ENCODE measurements around the gene CEP152.
"Not testable (repeated sequence)": the region's sequence is repeated elsewhere in the genome, so short reads cannot be mapped to it uniquely, and the experiment has no call there.

The CEP152 gene

DNA sequence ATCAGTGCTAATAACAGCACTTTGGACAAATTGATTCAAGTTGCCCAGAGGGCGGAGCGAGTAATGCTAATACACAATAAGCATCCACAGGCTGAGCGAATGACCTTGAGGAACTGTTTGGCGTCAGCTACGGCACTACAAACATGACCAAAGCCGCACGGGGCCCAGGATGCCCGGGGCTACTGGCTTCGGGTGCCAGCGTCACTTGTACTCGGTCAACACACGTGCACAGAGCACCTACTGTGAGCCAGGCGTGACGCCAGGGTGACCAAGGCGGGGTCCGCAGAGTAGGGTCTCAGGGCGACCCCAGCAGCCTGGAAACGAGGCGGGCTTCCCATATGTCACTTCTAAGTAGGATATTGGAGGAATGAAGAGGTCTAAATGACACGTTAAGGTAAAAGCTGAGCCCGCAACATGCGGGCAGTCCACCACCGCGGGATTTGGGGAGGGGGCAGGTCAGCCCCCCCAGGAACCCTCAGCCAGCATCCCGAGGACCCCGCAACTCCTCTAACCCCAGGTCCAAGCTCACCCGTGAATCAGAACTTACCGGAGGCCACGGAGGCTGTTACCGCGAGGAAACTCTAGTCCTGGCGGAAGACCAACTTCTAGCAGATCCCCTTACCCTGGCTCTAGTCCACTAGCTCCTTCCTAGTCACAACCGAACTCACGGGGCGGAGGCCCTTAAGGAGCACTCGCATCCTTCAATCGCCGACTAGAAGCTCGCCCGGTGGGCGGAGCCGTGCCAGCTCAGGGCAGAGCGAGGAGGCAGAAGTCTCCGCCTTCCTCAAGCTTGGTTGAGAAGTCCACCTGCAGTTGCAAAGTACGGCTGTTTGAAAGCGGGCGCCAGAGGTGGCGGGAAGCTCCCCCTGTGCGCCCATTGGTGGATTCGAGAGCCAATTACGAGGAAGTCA, at the start of gene CEP152:
TSS of gene CEP152 (minus strand) at position 656 of the 911 bp plus-strand sequence. CDS start 5,420 bp downstream, outside the sequence.
- peak; percentile 92 to 96 for DNase-seq

GRCh38 chr15:48859426-48859825, 48.6 kb upstream of the CEP152 start:
- no peak for DNase-seq

DNA sequence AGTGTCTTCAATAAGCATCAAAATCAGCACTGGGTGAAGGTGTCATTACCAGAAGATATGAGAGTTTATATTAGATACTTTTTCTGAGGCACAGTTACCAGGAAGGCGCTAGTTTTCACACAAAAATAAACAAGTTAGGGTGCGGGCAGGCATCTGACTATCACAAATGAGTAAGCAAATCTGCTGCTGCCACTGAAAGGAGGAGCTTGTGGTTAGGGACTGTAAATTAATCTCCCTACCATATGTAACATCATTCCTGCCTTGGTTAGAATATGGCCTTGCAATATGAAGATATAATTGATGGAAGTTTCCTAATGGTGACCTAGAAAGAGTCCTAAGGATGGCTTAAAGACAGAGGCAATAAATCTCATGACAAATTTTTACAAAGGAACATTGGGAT, 47.5 kb upstream of the CEP152 start:
- no peak for DNase-seq

DNA sequence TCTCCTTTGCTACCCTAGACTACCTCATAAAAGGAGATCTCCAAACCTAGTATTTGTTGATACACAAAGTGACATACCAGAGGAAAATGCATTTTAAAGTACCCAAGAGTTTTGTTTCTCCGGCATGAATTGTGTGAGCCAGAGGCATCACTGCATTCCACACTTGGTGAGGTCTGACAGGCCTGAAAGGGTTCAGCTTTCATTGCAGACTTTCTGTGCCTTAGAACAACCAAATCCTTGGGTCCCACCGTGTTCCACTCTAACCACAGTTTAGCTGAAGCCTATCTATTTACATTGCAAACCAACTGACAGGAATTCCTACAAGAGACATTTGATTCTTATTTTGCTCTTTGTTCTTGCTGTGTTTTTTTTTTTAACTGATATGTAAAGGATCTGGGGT, 46.1 kb upstream of the CEP152 start:
- DNase-seq, result no peak

- peak in 1 of 2 experiments; percentile 30 for DNase-seq
Measured at GRCh38 chr15:48855501-48856440, 44.9 kb upstream of the CEP152 start.

DNA sequence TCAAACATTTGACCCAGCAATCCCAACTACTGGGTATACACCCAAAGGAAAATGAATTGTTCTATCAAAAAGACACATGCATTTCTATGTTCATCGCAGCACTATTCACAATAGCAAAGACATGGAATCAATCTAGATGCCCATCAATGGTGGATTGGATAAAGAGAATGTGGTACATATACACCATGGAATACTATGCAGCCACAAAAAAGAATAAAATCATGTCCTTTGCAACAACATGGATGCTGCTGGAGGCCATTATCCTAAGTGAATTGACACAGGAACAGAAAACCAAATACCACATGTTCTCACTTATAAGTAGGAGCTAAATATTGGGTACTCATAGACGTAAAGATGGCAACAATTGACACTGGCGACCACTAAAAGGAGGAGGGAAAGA, 43.6 kb upstream of the CEP152 start:
- DNase-seq, result not testable (repeated sequence)

DNA sequence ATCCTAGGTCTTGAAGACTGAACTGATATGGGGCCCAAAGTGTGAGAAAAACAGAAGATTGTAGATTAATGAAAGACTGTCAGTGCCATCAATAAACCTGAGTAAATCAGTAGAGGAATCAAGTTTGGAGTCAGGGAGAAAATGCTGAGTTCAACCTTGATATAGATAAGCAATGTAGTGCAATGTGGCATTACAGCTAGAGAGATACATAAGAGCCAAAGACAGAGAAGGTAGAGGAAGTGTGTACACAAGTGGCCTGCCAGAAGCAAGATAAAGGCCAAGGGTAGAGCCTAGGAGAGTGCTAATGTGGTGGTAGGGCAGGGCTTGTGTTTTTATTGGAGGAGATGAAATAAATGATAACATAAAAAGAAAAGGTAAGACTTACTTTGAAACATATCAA, 41.1 kb upstream of the CEP152 start:
- no peak for DNase-seq

DNA sequence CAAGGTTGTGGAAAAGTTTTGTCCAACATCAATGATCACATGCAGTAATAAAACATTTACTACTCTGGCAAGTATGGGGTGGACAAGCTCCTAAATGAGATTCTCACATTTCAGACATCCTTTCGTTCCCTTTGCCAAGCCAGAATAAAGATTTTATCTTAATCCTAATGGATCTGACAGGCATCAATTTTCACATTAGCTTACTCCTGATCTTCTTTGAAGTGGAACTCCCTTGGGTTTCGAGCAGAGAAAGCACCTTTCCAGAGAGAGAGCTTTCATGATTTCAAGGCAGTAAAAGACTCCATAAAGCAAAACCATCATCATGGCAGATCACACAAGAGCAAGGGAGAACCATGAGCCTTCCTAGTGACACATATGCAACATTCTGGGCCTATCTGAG, 39.8 kb upstream of the CEP152 start:
- no peak for DNase-seq

DNA sequence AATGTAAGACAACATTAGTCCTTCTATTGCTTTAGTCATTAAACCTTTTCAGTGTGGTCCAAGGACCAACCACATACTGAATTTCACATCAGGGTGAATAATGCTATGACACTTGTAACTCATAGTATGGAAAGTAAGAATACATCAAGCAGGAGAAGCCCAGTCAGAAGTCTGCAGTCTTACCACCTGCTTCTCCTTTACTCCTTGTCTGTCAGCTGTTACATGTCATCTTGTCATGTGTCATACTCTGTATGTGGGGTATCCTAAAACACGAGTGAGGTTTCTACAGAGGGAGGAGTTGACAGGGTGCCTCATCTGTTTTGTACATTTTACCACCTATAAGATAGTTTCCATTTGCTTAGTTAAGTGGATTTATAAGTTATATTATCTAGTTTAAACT, 34.3 kb upstream of the CEP152 start:
- no peak for DNase-seq

DNA sequence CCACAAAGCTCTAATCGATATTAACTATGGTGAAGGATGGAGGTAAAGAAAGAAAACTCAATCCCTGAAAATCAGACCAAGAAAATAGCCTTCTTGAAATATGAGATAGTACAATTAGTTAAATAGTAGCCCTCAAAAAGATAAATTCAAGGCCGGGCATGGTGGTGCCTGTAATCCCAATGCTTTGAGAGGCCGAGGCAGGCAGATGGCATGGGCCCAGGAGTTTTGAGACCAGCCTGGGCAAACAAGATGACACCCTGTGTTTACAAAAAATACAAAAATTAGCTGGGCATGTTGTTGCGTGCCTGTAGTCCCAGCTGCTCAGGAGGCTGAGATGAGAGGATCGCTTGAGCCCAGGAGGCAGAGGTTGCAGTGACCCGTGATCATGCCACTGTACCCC, 31.6 kb upstream of the CEP152 start:
- DNase-seq, result no peak

- no peak for DNase-seq
Measured at GRCh38 chr15:48834756-48835155, 23.9 kb upstream of the CEP152 start.

GRCh38 chr15:48833526-48834239, 22.8 kb upstream of the CEP152 start:
- DNase-seq, result no peak

DNA sequence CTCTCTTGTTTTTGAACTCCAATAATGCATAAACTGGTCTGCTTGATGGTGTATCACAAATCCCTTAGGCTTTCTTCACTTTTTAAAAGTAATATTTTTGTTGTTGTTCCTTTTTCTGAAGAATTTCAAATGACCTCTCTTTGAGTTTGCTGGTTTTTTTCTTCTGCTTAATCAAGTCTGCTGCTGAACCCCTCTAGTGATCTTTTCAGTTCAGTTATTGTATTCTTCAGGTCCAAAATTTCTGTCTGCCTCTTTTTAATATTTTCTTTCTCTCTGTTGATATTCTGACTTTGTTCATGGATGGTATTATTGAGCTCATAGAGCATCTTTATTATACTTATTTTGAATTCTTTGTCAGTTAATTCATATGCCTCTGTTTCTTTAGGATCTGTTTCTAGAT, 21.8 kb upstream of the CEP152 start:
- DNase-seq, result no peak

GRCh38 chr15:48828906-48829305, 18.0 kb upstream of the CEP152 start:
- no peak for DNase-seq

DNA sequence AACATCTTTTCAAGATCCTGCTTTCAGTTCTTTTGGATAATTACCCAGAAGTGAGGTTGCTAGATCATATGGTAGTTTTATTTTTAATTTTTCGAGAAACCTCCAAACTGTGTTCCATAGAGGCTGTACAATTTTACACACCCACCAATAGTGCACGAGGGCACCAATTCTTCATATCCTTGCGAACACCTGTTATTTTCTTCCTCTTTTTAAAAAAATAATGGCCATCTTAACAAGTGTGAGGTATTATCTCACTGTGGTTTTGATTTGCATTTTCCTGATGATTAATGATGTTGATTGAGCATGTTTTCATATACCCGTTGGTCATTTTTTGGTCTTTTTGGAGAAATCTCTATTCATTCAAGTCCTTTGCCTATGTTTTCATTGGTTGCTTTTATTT, 17.6 kb upstream of the CEP152 start:
- DNase-seq, result no peak

- no peak for DNase-seq
Measured at GRCh38 chr15:48825075-48825474, 14.2 kb upstream of the CEP152 start.

GRCh38 chr15:48823706-48824105, 12.8 kb upstream of the CEP152 start:
- no peak for DNase-seq

DNA sequence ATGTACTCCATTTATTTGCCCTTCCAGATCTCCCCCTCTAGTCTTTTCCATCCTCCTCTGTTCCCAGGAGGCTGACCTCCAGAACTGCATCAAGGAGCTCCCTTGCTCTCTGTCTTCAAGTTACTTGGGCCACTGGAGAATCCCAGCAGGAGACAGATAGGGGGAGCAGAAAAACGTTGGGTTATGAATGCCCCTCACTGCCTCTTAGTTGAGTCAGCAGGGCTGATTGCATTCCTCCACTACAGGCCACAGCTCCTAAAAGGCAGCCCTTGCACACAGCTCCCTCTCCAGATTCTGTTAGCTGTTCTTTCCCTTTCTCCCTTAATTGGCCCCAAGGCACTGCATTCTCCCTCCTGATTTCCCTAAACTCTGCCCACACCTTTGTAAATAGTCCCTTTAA, 12.4 kb upstream of the CEP152 start:
- no peak for DNase-seq

- DNase-seq, result no peak
Measured at GRCh38 chr15:48814286-48814685, 3.4 kb upstream of the CEP152 start.

DNA sequence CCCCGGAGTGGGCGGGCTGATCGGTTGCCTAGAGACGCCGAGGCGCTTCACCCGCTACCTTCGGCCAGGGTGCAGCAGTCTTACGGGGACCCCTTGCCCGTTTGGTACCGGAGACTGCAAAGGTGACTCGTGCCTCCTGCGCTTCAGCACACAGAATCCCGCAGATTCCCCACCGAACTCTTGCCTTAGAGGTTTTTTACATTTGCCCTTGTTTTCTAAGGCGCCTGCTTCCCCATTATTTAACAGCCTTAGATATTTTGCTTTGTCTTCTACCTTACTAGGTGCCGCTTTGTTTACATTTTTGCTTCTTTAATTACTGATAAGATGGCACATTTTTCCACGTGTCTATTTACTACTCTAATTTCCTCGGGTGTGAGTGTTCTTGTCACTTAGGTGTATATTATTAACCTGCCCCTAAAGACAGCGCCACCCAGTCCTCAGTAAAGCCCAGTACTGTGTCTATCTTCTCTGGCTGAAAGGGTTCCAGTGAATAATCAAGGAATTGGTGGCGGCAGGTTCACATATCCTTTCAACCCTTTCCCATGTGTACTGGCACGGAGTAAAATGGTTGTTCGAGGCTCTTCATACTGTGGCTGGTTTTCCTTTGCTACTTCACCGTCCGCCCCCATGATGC, 573 bp upstream of the CEP152 start:
- no peak for DNase-seq

GRCh38 chr15:48806151-48806550, 4.7 kb downstream of the CEP152 start:
- no peak for DNase-seq

- no peak for DNase-seq
Measured at GRCh38 chr15:48805591-48805990, 5.3 kb downstream of the CEP152 start.

GRCh38 chr15:48803877-48804276, 7.0 kb downstream of the CEP152 start:
- DNase-seq, result no peak
